DND-41 (cell line): Measurements from ENCODE around the gene NEURL3.

Experiments
- CTCF ChIP-seq: IDR thresholded peaks from 2 replicates; pipeline ENCODE4 v1.5.1; 2012; ENCODE audit warnings: borderline replicate concordance, low read length, moderate library complexity, mild to moderate bottlenecking; ENCODE audit not compliant: poor library complexity, severe bottlenecking; ENCODE audit errors: extremely low read depth
- EZH2 ChIP-seq: IDR thresholded peaks from 3 replicates; pipeline ENCODE4 v1.6.1; 2012; ENCODE audit warnings: borderline replicate concordance, low read depth, mild to moderate bottlenecking, moderate library complexity, low read length, inconsistent platforms; ENCODE audit not compliant: severe bottlenecking

GRCh38 chr2:96521219-96521618 is 16.1 kb upstream of the NEURL3 start:
- TF ChIP-seq EZH2, result no peak
- TF ChIP-seq CTCF, result no peak
